Vagina (tissue), 2 donors: ENCODE data around the gene MPC1. TPM values are rescaled to one million over a fixed set of nuclear protein-coding genes. Genes with fewer than 3 reads are reported as not detected.

Experiments
- DNase-seq, 2 donors: peaks; one replicate each; pipeline ENCODE4 v3.0.0-alpha.2; 2017; ENCODE audit errors: extremely low spot score in 2 of 2
- H3K27ac ChIP-seq: fragments of 200-600 bp; sonication (generic); one replicate; pipeline ENCODE4 v1.5.1; 2019
- H3K27me3 ChIP-seq: fragments of 200-600 bp; sonication (generic); one replicate; pipeline ENCODE4 v1.5.1; 2019
- H3K36me3 ChIP-seq, 2 donors: fragments of 200-600 bp; sonication (generic); one replicate each; pipeline ENCODE4 v1.5.1; 2017 to 2019
- H3K4me1 ChIP-seq: fragments of 200-600 bp; sonication (generic); one replicate; pipeline ENCODE4 v1.5.1; 2019
- H3K4me3 ChIP-seq, 2 donors: fragments of 200-600 bp; sonication (generic); 1 replicate in 1 of 2; 2 replicates in 1 of 2; pipeline ENCODE4 v1.5.1; 2016 to 2019
- H3K9me3 ChIP-seq: fragments of 200-600 bp; sonication (generic); one replicate; pipeline ENCODE4 v1.5.1; 2019
- CTCF ChIP-seq, 3 experiments: fragments of 450-650 bp in 2 of 3; fragments of 200-600 bp in 1 of 3; sonication (generic) in 1 of 3; IDR thresholded peaks; one replicate each; pipeline ENCODE4 v1.5.1; 2017 to 2019; ENCODE audit warnings: antibody characterized with exemption in 3 of 3, mild to moderate bottlenecking in 2 of 3, moderate library complexity in 2 of 3
- POLR2A ChIP-seq, 2 donors: fragments of 450-650 bp; IDR thresholded peaks; one replicate each; pipeline ENCODE4 v1.6.1; 2017; ENCODE audit warnings: antibody characterized with exemption in 2 of 2, mild to moderate bottlenecking in 2 of 2, moderate library complexity in 2 of 2
- POLR2AphosphoS5 ChIP-seq, 2 donors: sonication (generic); formaldehyde crosslinking; IDR thresholded peaks; one replicate each; pipeline ENCODE4 v1.9.0; 2017; ENCODE audit warnings: antibody characterized with exemption in 2 of 2, mild to moderate bottlenecking in 2 of 2, low read depth in 1 of 2; ENCODE audit not compliant: insufficient read depth in 1 of 2
- intact Hi-C: fragments of 100-400 bp; cut with DNase I; formaldehyde crosslinking; loops from one replicate; pipeline ENCODE4 v1.15.1; 2023
- total RNA-seq: library from RNA; depleted of rRNA; stranded (reverse); fragments of >200 nt; gene quantifications from one replicate; pipeline ENCODE4 v1.2.3, GENCODE V29; 2016

Gene MPC1
- total RNA-seq, 1 donor from 2014 or later: 44.0 TPM

GRCh38 chr6:166408936-166409755, 26.4 kb upstream of the MPC1 start:
- no peak for TF ChIP-seq POLR2A (IDR thresholded peaks at IDR 0.05)
- TF ChIP-seq CTCF (IDR thresholded peaks at IDR 0.05): no peak
- TF ChIP-seq POLR2AphosphoS5 (IDR thresholded peaks at IDR 0.05; ENCODE audit: insufficient read depth in 1 of 2, low read depth in 1 of 2): no peak
- no peak overlapping the region for H3K27ac ChIP-seq
- DNase-seq: no peak
- no peak overlapping the region for H3K4me3 ChIP-seq
- H3K36me3 ChIP-seq: peaks cover 0 to 15% of the 10 kb centered on the region in 2 donors
- no peaks in the 10 kb centered on the region for H3K4me1 ChIP-seq
- intact Hi-C loops: no loop called here
- H3K27me3 ChIP-seq: no peaks in the 10 kb centered on the region
- H3K9me3 ChIP-seq: no peaks in the 10 kb centered on the region

- intact Hi-C loops: no loop called here
- DNase-seq: no peak
These were observed 23.5 kb upstream of the MPC1 start for GRCh38 chr6:166406197-166406596.

GRCh38 chr6:166405386-166405785, 22.6 kb upstream of the MPC1 start:
- TF ChIP-seq POLR2A (IDR thresholded peaks at IDR 0.05) (no peak), CTCF (IDR thresholded peaks at IDR 0.05) (no peak), POLR2AphosphoS5 (IDR thresholded peaks at IDR 0.05; ENCODE audit: insufficient read depth in 1 of 2, low read depth in 1 of 2) (no peak)
- intact Hi-C loops: no loop called here
- no peak for DNase-seq

More at GRCh38 chr6:166406197-166406596, 23.5 kb upstream of the MPC1 start:
- no peaks in the 10 kb centered on the region for H3K27me3 ChIP-seq
- H3K9me3 ChIP-seq: no peaks in the 10 kb centered on the region
- TF ChIP-seq POLR2A (IDR thresholded peaks at IDR 0.05) (no peak), POLR2AphosphoS5 (IDR thresholded peaks at IDR 0.05; ENCODE audit: insufficient read depth in 1 of 2, low read depth in 1 of 2) (no peak), CTCF (IDR thresholded peaks at IDR 0.05) (no peak)
- no peak overlapping the region for H3K27ac ChIP-seq
- H3K4me1 ChIP-seq: no peaks in the 10 kb centered on the region
- no peak overlapping the region for H3K4me3 ChIP-seq
- H3K36me3 ChIP-seq: no peaks in the 10 kb centered on the region

GRCh38 chr6:166402582-166403277, 20.0 kb upstream of the MPC1 start:
- Histone ChIP-seq H3K36me3 (no peaks in the 10 kb centered on the region), H3K4me3 (no peak overlapping the region), H3K27ac (no peak overlapping the region), H3K4me1 (no peaks in the 10 kb centered on the region), H3K9me3 (no peaks in the 10 kb centered on the region), H3K27me3 (no peaks in the 10 kb centered on the region)
- DNase-seq: no peak
- TF ChIP-seq POLR2AphosphoS5 (IDR thresholded peaks at IDR 0.05; ENCODE audit: insufficient read depth in 1 of 2, low read depth in 1 of 2) (no peak), CTCF (IDR thresholded peaks at IDR 0.05) (no peak), POLR2A (IDR thresholded peaks at IDR 0.05) (no peak)
- intact Hi-C loops: loop anchor here (5.0 kb wide), 1 partner anchor 125 kb away; no protein-coding TSS in a partner anchor

More at GRCh38 chr6:166405386-166405785, 22.6 kb upstream of the MPC1 start:
- H3K4me1 ChIP-seq: no peaks in the 10 kb centered on the region
- no peaks in the 10 kb centered on the region for H3K36me3 ChIP-seq
- no peaks in the 10 kb centered on the region for H3K9me3 ChIP-seq
- no peak overlapping the region for H3K4me3 ChIP-seq
- no peaks in the 10 kb centered on the region for H3K27me3 ChIP-seq
- no peak overlapping the region for H3K27ac ChIP-seq
